Measurements from ENCODE around the gene CD200.
"Not testable (repeated sequence)": the region's sequence is repeated elsewhere in the genome, so short reads cannot be mapped to it uniquely, and the experiment has no call there.

Gene CD200

DNA sequence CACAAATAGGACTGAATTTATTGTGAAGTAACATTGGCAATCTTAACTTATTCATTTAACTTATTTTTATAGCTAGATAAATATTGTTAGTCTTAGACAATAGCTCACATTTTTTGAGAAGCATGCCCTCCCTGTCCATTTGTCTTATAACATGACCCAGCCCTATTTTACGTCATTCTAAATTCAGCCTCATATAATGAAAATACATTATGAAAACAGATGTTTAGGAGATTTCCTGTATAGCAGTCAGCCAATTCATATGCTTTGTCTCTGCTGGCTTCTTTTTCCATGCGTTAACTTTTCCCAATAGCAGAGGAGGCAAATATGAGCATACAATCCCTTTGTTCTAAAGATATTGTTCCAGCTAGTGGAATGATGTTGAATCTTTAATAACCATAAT, 29.3 kb downstream of the CD200 start:
- no peak for DNase-seq

DNA sequence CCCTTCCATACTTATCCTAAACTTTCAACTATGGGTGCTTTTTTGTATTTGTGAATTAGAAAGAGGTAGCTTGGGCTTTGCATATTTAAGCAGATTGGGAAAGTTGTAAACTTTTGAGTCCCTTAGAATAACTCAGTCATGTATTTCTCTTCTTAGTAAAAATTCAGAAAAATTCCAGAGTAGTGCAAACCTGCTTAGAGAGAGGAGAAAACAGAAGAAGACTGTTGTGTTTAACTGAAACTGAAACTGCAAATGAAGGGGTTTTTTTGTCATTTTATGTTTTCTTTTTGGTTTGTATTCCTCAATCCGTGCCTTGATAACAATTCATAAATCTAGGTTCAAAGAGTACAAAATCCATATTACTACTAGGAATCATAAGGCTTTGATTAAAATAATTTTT, 31.3 kb downstream of the CD200 start:
- no peak for DNase-seq

DNA sequence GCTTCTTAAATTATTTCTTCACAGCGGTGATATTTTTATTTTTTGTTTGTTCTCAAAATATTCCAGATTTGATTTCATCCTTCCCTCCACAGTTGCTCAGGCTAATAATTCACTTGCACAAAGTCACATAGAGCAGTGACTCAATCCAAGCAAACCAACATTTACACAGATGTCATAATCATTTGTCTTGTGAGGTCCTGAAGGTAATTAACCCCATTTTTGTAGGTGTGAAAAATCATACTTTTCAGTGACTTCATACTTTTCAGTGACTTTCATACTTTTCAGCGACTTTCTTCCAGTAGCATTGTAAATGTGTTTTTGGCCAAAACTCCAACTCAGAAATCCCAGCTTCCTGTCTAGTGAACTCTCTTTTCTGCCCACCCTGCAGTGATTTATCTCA, 32.1 kb downstream of the CD200 start:
- no peak for DNase-seq

DNA sequence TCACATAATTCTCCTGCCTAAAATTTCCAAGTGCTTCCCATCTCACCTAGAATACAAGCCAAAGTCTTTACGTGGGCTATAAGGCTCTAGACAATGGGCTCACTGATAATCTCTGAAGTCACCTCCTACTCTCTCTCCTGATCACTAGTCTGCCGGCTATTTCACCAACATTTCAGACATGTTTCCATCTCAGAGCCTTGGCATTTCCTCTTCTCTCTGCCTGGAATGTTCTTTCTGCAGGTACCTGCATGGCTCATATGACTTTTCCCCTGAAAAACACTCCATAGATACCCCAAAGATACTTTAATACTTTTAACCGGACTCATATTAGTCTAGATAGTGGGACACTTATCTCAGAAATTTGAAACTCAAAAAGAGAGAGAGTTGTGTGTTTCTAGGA, 32.7 kb downstream of the CD200 start:
- DNase-seq: no peak

DNA sequence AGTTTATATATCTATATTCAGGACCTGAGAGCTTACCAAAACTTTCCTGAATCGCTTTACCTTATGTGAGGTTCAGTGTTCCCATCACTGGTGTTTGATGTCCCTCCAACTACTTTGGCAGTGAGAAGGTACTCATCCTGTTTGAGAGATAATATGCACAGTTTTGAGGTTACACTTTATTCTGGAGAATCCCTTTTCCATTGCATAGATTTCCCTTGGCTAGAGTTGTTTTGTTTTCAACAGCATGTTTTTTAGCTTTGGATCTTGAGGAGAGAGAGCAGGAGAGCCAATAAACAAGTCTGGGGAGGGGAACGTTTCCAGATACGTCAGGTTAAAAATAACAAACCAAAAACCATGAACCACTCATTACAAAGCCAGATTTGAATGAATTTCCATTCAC, 33.6 kb downstream of the CD200 start:
- no peak for DNase-seq

DNA sequence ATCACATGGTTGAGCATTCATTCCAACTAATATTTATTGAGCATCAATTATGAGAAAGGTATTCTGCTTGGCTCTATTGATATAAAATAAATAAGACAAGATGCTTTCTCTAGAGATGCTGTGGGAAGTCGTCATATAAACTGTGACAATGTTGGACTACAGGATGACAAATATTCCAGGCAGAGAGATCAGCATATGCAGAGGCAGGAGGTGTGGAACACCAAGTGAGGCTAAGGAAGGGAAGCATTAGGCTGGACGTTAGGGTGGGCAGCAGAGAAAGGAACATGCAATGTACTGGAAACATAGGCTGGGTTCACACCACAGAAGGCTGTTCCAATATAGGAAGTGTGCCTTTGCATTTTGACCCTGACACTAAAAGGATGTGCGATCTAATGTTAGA, 38.6 kb downstream of the CD200 start:
- no peak for DNase-seq

DNA sequence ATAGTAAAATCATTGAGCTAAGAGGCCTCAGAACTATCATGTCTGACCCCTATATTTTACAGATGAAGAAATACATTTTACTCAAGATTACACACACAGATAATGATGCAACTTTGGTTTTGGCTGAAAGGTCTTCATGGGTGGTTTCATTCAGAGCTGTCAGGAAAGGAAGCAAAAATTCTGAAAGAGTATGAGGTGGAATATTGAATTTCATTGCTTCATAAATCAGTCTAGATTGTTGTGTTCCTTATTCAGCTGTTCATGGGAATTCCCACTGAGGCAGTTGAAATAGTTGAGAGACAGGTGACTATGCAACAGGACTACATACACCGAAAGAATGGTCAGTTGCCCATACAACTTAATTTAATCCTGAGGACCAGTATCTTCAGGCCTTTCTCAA, 39.4 kb downstream of the CD200 start:
- no peak for DNase-seq

DNA sequence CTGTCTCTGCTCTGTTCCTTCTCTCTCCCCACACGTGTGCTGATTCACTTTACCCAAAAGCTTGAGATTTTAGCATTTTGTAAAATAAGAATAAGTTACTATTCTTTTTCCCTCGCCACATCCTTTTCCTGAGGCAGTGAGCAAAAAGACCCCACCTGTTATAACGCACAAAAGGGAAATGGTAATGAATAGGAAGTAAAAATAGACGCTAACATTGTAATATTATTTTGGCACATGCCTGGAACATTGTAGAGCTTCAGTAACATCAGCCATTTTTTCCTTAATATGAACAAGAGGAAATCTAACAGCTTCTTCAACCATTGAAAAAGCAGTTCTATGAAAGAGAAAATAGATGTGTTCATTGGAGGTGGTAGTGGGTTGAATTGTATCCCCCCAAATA, 40.5 kb downstream of the CD200 start:
- no peak for DNase-seq

DNA sequence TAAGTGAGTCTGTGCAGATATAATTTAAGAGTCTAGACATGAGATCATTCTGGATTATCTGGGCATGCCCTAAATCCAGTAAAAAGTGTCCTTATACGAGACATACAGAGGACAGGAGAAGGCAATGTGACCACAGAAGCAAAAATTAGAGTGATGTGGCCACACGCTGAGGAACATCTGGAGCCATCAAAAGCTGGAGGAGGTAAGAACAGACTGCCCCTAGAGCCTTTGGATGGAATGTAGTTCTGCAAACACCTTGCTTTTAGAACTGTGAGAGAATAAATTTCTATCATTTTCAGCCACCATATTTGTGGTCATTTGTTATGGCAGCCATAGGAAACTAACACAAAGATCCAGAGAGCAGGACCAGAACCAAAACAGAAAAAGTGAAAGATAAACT, 41.0 kb downstream of the CD200 start:
- DNase-seq: no peak

DNA sequence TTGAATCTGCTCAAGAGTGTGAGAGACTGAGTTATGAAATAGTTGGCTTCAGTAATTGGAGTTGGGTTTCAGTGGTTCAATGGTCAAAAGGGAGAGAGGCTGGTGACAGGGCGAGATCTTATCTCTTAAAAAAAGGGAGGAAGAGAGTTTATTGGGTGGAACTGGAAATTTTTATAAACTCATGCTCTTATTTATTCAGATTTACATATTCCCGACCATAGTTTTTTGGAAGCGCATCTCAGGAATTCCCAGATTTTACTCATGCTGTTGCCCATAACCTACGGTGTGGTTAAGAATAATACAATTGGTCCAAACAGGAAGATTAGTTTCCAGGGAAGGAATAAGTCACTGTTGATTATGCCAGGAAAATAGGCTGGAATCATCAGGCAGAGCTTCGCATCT, 41.4 kb downstream of the CD200 start:
- no peak for DNase-seq

DNA sequence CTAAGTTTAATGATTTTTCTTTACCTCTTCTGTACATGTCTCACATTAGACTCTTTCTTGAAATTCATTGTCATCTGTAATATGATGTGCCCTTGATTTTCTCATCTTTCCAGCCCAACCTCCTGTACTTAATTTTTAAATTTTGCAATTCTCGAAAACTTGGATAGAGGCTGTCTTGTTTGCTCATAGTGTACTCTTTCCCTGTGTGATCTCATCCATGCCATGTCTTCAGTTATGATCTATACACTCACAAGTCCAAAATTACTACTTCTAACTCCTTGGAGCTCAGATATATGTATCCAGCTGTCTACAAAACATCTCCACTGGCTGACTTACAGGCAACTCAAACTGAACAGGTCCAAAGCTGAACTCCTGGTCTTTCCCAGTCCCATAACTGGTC, 42.2 kb downstream of the CD200 start:
- DNase-seq: no peak

DNA sequence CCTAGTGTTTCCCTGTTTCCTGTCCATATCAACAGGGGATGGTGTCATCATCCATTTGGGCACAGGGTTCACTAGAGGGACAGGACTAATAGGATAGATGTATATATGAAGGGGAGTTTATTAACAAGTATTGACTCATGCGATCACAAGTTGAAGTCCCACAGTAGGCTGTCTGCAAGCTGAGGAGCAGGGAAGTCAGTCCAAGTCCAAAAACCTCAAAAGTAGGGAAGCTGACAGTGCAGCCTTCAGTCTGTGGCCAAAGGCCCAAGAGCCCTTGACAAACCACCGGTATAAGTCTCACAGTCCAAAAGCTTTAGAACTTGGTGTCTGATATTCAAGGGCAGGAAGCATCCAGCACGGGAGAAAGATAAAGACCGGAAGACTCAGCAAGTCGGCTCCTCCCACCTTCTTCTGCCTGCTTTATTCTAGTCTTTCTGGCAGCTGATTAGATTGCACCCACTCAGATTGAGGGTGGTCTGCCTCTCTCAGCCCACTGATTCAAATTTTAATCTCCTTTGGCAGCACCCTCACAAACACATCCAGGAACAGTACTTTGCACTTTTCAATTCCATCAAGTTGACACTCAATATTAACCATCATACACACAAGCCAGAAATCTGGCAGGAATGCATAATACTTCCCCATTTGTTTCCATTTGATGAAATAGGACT, 43.4 kb downstream of the CD200 start:
- DNase-seq: no peak

DNA sequence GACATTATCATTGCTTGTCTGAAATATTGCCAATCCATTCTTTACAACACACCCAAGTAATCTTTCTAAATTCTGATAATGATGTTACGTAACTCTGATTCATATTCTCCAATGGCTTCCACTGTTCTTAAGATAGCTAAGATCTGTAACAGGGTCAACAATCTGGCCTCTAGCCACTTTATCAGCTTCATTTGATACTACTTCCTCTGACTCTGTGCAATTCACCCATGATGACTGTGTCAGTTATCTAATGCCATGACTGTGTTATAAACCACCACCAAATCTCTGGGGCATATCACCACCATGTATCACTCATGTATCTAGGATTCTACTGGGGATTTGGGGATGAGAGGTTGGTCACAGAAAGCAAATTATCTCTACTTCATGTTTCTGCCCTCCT, 44.0 kb downstream of the CD200 start:
- DNase-seq: no peak

DNA sequence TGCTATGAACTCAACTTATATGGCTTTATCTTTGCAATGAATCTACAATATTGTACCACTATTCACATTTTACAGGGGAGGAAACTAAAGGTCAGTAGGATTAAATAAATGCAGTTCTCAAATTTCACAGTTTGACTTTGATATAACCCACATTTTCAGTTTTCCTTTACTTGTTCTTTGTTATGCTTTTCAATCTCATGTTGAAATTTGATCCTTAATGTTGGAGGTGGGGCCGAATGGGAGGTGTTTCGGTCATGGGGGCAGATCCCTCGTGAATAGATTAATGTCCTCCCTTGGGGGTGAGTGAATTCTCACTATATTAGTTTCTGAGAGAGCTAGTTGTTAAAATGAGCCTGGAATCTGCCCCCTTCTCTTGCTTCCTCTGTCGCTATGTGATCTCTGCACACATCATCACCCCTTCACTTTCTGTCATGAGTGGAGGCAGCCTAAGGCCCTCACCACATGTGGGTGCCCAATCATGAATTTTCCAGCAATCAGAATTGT, 44.7 kb downstream of the CD200 start:
- no peak for DNase-seq

DNA sequence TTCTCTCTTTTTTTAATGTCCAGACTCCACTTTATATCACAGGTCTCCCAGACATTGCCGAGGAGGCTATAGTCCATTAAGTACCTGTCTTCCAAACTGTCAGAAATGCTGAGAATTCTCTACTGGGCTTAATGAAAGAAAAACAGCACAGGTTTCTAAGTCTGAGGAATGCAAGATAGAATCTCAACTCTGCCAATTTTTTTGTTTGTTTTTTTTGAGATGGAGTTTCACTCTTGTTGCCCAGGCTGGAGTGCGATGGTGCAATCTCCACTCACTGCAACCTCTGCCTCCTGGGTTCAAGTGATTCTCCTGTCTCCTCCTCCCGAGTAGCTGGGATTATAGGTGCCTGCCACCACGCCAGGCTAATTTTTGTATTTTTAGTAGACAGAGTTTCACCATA, 45.4 kb downstream of the CD200 start:
- DNase-seq: not testable (repeated sequence)

DNA sequence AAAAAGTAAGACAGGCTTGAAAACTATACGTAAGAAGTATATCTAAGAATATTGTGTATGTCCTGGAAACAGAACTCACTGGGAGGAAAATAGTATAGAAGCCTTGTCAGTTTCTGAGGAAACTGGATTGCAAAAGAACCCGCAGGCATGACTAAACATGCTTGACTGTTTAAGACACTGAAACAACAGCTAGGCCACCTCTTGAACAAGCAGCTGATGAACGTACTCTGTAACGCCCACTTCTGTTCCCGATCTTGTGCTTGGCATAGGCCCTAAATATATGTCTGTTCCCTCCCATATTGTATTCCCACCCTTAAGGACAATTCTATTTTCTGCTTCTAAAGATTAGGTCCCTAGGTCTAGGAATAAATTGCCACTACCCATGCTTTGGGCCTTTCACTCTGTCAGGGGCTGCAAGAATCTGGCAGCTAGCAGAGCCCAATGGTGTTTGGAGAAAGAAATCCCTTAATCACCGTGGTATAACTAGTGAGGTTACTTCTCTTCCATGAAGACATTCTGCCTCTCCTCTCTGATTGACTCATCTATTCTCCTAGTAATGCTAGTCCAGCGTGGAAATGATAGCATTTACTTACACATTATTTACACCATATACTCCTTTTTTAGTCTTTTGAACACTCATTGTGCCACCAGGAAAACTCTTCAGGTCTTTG, 46.2 kb downstream of the CD200 start:
- no peak for DNase-seq

DNA sequence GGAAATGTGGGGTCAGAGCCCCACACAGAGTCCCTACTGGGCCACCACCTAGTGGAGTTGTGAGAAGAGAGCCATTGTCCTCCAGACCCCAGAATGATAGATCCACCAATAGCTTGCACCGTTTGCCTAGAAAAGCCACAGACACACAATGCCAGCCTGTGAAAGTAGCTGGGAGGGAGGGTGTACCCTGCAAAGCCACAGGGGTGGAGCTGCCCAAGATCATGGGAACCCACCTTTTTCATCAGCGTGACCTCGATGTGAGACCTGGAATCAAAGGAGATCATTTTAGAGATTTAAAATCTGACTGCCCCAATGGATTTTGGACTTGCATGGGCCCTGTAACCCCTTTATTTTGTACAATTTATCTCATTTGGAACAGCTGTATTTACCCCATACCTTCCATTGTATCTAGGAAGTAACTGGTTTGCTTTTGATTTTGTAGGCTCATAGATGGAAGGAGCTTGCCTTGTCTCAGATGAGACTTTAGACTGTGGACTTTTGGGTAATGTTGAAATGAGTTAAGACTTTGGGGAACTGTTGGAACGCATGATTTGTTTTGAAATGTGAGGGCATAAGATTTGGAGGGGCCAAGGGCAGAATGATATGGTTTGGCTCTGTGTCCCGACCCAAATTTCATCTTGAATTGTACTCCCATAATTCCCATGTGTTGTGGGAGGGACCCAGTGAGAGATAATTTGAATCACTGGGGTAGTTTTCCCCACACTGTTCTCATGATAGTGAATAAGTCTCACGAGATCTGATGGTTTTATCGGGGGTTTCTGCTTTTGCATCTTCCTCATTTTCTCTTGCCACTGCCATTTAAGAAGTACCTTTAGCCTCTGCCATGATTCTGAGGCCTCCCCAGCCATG, 49.0 kb downstream of the CD200 start:
- DNase-seq: no peak

DNA sequence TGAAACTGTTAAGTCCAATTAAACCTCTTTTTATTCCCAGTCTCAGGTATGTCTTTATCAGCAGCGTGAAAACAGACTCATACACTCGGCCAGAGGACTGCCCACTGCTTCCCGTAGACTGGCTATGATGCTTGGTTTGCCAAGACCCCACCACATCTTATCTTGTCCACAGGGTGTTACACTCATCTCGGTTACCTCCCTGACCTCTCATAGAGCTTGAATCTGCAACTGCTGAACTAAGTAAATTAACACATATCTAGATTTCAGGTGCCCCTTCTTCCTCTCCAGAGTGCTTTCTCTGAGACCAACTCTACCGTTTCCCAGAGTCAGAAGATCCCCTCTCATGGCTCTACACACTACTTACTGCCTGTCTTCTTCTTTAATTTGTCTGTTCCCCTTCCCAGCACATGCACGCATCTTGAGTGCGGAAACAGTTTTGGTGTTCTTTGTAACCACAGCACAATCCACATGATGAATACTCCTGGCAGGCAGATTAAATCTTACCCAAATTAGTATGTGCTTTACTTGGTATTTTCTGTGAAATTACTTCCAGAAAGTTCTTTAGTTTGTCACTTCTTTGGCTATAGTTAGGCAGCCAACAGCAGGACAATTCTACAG, 49.7 kb downstream of the CD200 start:
- DNase-seq: no peak

DNA sequence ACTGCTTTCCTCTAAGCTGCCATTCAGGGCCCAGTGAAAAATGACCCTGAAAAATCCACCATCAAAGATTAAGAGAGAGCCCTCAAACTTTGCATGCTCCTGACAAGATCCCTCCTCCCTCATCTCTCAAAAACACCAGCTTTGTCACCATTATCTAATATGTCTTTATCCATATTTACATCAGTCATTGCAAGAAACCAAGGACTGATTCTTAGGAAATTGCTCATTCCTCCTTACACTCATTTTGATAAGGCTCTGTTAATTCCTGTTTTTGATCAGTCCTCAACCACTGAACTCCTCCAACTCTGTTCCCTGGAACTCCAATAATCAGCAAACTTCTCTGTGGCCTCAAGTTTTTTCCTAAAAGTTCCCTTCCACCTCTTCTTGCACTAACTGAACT, 51.8 kb downstream of the CD200 start:
- DNase-seq: no peak

DNA sequence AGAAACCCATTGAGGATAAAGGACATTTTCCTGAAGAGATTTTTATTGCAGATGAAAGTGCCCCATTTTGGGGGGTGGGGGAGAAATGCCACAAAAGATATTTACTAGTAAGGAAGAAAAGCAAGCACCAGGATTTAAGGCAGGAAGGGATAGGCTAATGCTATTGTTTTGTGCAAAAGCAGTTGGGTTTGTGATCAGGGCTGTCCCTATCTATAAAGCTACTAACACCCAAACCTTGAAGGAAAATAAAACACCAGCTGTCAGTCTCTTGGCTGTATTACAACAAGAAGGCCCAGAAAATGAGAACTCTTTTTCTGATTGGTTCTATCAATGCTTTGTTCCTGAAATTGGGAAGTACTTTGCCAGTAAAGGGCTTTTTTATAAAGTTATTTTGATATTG, 56.0 kb downstream of the CD200 start:
- DNase-seq: no peak

DNA sequence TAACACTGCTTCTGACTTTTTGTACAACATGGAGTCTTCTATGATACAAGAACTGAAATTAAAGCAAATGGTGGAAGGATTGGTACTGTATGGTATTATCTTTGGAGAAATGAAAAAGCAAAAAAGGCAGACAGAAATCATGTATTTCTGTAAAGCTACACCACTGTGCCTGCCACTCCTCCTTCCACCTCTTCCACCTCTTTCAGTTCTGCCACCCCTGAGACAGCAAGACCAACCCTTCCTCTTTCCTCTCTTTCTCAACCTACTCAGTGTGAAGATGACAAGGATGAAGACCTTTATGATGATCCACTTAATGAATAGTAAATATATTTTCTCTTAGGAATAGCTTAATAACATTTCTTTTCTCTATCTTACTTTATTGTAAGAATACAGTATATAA, 57.0 kb downstream of the CD200 start:
- DNase-seq: no peak

DNA sequence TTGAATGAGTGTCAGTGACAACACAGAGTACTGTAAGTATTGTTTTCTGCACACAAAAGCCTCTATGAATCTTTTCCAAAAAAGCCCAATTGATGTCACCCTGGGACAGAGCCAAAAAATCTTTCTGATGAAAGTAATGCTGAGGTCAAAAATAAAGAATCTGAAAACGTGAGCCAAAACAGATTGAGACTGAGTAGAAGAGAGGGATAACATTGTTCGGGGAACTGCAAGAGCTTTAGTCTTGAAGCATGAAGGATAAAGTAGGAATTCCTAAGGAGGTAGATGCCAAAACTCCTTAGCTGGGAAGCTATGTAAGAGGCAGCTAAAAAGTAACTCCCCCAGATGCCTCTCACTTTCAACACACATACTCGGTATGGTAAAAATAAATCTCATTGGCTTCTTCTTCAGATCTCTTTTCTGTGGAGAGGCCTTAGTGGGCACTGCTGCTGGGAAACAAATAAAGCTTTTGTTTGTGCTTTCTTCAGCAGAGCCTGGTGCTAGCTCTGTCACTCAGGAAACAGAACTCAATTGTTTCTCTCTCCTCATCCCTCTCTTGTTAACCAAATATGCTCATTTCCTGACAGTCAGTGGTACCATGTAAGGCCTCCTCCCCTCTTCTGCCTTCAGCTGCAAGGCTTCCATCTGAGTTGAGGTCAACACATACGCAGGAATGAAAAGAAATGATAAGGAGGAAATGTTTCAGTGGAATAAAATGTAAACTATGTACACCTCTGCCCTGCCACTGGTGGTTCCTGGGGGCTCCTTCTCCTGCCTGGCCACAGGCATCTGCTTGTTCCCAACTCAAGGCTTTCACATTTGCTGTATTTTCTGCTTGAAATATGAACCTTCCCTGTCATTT, 58.1 kb downstream of the CD200 start:
- no peak for DNase-seq

DNA sequence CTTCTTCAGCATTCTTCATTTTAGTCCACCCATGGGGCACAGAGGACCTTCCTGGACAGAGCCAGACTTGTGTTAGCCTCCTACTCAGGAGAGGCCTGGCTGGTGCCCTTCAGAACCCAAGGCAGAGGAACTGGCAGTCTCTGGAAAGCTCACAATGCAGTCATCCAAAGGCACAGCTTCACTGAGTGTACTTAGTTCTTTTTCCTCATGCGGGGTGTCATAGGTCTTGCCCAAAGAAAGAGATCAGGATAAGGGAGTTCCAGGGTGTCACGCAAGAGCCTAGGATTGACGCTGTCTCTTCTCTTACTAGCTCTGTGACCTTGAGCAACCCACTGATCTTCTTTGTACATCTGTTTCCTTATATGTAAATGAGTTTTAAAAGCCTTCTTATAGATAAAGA, 58.7 kb downstream of the CD200 start:
- DNase-seq: no peak

Measured in activated naive CD4-positive, alpha-beta T cell (primary cell).